Ramos (cell line): ENCODE data around the gene ARSG.
"Not testable (repeated sequence)": the region's sequence is repeated elsewhere in the genome, so short reads cannot be mapped to it uniquely, and the experiment has no call there.

Source experiments
- in situ Hi-C: fragments of 300-500 bp; cut with MboI; formaldehyde crosslinking; loops from one replicate; pipeline ENCODE4 v1.14.3; 2022; ENCODE audit warnings: low sequenced_read_pairs; ENCODE audit not compliant: unreplicated experiment

ARSG gene

DNA sequence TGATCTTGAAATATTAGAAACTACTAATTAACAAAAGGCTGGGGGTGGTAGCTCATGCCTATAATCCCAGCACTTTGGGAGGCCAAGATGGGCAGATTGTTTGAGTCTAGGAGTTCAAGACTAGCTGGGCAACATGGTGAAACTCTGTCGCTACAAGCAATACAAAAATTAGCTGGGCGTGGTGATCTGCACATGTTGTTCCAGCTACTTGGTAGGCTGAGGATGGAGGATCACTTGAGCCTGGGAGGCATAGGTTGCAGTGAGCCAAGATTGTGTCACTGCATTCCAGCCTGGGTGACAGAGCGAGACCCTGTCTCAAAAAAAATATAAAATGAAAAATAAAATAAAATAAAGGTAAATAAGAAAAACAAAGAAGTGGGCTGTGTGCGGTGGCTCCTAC, 66.6 kb downstream of the ARSG start:
- in situ Hi-C loops: no loop called here

DNA sequence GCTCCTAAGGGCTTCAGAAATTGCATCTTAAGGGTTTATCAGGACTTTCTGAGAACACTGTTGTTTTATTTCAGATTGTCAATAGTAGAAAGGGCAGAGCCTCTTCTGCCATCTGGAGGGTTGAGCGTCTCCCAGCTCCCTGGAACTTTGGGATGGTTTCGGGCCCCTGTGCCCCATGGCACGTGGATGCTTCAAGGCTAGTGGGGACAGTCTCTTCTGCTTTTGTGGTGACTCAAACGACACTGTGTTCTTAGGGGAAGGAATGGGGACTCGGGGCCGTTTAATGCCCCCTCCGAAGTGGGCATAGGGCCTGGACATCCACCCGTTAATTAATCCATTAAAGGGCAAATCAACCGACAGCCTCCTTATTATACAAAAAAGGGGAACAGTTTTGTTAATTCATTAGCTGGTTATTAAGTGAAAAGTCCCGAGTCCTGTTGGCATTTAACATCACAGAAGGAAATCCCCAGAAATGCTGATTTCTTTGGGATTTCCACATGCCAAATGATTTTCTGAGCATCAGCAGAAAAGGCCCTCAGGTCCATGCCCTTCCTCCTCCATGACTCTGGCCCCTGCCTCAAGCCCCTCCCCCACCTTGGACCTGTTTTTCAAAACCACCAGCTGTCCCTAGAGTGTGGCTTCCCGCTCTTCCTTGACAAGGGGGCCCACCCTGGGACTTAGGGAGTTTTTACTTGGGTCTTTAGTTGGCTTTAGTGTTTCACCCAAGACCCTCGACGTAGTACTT, 68.7 kb downstream of the ARSG start:
- in situ Hi-C loops: no loop called here

DNA sequence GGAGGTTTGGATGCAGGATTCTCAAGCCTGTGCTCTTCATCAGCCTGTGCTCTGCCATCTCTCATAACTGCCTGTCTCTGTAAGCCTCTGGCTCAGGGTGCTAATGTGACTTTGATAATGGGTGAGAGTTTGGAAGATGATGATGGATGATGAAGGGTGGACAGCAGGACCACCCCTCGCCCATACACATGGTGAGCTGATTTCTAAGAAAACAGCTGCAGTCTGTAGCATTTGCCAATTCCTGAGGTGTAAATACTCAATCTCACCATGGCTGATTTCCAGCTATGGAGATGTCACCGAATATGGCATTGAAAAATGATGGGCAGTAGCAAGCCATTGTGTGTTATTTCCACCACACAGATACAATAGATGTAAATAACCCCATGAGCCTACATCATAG, 74.2 kb downstream of the ARSG start:
- in situ Hi-C loops: no loop called here

DNA sequence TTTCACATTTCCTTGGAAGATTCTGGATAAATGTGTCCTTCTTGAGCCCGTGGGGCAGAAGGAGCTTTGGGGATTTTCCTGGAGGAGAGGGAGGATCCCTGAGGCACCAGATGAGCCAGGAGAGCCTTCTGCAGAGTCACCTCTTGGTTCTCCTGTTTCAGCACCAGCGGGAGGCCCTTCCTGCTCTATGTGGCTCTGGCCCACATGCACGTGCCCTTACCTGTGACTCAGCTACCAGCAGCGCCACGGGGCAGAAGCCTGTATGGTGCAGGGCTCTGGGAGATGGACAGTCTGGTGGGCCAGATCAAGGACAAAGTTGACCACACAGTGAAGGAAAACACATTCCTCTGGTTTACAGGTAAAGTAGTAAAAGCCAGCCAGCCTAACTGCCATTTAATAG, 77.1 kb downstream of the ARSG start:
- in situ Hi-C loops: no loop called here

DNA sequence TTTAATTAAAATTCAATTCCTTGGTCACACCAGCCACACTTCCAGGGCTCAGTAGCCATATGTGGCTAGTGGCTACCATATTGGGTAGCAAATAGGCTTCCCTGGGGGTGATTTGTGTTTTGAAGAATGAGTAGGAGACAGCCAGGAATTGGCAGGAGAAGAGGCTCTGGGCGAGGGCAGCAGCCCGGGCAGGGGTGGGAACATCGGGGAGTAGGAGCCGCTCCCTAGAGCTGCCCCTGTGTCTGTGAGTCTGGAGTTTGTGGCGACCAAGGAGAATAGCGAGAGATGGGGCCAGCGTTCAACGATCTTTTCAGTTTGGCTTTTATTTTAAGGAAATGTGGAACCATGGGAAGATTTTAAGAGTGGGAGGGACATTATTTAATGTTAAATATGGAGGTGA, 84.3 kb downstream of the ARSG start:
- in situ Hi-C loops: no loop called here

DNA sequence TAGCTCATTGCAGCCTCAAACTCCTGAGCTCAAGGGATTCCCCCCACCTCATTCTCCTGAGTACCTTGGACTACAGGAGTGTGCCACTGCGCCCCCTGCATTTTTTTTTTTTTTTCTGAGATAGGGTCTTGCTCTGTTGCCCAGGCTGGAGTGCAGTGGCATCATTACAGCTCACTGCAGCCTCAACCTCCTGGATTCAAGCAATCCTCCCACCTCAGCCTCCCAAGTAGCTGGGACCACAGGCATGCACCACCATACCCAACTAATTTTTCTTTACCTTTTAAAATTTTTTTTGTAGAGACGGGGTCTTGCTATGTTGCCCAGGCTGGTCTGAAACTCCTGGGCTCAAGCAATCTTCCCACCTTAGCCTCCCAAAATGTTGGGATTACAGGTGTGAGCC, 84.9 kb downstream of the ARSG start:
- in situ Hi-C loops: not testable (repeated sequence)

DNA sequence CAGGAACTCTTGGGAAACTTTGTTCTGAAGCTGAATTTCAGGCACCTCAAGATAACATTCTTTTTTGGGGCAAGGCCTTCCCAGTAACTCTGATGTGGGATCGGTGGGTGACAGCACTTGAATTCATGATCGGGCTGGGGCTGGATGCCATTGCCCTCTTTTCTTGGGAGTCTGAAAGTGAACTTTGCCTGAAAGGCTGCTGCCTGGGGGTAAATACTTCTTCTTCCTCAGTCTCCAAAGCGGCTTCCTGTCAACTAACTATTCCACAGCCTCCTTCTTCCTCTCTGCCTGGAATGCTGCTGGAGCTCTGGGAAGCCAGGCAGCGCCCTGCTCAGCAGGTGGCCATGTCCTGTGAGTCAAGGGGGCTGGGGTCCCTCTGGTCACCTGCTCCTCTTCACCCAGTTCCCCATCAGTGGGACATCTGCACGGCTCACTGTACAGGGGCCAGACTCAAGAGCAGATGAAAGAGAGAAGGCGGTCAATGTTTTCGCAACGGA, 86.5 kb downstream of the ARSG start:
- in situ Hi-C loops: no loop called here

DNA sequence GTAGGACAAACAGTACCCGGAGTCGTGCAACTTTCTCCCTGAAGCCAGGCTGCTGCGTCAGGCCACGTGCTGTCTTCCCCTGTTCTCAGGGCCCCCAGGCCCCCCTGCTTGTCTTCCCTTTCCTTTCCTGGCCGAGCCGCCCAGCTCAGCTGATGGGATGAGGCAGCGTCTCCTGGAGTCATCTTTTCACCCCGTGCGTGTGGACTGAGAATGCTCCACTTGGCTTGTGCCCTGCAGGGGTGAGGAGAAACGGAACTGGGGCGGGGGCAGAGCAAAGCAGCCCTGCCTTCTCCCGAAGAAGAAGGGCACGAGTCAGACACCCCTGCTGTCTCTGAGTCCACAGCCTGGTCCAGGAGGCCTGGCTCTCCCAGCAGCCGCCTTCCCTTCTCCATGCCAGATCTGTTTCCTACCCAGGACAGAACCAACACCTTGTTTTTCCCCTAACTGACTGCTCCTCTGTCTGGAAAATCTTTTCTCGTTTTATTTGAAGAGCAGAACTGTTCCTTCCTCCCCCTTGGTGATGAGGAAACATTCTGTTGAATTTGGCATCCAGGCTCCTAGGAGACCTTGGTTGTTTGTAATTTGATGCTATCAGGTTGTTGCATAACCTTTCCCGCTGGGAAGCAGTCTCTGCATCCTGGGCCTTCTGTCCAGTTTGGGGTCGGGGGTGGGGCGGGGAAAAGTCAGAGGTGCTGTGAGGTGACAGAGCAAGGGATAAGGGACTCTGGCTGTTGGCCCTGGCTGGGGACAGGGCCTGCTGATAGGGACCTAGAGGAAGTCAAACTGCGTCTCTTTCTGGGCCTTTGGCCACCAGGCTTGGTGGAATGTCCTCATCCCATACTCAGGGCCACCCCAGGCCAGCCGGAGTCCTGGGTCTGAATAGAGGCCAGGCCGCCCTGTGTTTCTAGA, 87.2 kb downstream of the ARSG start:
- in situ Hi-C loops: no loop called here

DNA sequence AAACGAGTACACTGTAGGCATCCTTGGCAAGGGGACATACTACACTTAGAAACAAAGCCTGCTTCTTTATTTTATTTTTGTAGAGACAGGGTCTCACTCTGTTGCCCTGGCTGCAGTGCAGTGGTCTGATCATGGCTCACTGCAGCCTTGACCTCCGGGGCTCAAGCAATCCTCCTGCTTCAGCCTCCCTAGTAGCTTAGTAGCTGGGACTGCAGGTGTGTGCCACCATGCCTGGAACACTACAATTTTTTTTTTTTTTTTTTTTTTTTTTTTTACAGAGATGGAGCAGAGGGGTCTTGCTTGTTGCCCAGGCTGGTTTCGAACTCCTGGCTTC, 87.8 kb downstream of the ARSG start:
- in situ Hi-C loops: no loop called here

DNA sequence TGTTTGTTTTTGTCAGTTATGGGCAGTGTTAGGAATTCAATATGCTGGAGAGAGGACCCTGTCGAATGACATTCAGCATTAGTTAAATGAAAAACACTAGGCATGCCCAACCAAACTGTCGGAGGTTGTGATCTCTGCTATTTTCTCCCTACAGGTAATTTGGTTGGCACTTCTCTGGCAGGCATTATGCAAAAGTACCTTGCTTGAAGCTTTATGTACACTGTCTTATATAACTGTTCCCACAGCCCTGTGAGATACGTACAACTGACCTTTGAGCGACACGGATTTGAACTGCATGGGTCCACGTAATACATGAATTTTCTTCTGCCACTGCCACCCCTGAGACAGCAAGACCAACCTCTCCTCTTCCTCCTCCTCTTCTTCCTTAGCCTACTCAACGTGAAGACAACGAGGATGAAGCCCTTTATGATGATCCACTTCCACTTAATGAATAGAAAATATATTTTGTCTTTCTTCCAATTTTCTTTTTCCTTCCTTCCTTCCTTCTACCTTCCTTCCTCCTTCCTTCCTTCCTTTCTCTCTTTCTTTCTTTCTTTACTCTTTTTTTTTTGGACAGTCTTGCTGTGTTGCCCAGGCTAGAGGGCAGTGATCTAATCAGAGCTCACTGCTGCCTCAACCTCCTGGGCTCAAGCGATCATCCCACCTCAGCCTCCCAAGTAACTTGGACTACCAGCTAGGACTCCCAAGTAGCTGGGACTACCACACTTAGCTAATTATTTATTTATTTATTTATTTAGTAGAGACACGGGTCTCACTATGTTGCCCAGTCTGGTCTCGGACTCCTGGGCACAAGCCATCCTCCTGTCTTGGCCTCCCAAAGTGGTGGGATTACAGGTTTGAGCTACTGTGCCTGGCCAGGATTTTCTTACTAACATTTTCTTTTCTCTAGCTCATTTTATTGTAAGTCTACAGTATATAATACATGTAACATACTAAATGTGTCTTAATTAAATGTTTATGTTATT, 88.7 kb downstream of the ARSG start:
- in situ Hi-C loops: no loop called here

DNA sequence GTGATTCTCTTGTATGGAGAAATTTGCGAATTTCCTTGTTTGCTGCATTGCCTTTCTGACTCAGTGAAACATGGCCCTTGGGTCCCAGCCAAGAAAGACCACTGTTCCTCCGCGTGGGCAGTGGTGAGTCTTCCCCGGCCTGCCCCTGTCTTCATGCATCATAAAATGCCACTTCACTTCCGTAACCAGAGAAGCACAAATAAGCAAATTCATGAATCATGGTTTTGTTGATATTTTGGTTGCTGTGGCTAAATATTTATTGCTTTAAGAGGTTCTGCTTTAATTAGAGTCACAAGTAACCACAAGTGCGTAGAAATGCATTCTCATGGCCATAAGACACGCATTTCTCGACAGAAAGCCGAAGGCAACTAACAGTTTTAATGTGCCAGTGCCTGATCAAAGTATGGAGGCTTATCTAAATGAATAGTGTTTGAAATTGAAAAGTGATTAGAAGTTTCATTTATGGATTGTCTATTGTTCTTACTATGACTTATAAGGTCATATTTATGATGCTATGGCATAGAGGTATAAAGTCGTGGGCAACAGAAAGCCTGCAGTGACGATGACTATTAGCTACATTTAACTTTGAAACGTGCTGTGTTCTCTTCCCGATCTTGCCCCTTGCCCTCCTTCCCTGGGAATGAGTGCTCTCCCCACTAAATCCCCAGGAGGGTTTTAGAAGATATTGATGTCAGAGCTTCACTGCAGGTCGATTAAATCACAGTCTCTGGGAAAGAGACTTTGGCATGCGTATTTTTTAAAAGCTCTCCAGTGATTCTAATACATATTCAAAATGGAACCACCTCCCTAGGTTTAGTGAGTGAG, 90.0 kb downstream of the ARSG start:
- in situ Hi-C loops: no loop called here

DNA sequence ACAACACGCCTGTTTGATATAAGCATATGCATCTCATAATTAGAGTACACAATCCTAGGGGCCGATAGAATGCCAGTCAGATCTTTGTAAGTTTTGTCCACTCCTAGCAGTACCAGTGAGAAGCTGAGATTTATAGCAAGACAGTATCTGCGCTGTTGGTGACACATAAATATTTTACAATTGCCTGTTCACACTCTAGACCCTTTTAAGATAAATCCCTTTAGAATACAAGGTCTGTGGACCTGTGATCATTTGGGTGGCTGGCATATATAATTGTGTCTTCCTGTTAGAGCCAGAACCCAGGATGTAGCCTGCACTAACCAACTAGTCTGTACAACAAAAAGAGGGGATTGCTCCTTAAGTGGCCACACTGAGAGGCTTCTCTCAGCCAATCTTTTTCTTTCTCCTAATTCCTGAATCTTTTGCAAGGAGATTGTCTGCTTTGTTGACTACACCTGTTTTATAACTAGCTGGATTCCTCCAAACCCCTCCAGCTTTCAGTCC, 91.3 kb downstream of the ARSG start:
- in situ Hi-C loops: no loop called here

DNA sequence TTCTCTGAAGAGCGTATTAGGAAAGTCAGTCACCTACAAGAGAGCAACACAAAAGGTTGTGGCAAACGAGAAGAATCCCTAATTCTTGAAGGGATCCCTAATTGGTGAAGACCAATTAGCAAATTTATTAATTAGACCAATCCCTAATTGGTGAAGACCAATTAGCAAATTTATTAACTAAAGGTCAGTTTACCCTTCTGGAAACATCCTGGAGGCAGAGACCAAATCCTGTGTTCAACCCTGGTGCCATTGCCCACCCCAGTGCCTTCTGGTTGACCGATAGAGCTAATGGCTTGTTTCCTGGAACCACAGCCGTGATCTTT, 91.8 kb downstream of the ARSG start:
- in situ Hi-C loops: no loop called here

DNA sequence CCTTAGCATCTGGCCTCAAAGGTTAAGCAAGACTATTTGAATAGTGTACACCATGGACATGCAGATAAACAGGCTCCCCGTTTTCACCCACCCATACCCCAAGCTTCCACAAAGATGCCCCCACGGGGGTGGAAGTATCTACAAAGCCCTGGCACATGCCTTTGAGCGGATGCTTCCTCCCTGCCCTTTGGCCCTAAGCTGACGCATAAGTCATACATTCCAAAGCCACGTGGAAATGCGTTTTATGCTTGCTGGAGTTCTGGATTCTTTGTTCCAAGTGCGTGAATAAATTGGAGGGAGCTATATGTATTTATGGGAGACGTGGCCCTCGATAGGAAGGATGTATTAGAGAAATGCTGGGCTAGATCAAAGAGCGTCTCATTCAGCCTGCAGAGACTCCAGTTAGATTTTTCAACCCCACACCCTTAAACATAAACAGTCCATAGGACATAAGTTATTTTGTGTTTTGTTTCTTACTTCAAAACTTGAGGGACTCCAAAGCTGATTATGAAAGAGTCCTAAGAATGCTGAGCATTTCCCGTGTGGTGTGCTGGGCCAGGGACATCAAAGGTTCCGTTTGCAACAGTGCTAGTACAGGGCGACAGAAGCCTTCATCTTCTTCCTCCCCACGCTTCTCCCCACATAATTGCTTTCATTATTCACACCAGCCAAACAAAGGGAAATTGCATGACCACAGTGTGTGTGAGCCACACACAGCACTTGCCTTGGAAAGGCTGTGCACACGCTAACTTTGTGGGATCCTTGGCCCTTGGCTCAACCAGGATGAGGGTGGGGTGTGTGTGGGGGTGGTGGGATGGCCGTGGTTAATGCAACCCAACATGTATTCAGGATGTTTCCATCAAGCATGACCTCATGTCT, 92.4 kb downstream of the ARSG start:
- in situ Hi-C loops: no loop called here

DNA sequence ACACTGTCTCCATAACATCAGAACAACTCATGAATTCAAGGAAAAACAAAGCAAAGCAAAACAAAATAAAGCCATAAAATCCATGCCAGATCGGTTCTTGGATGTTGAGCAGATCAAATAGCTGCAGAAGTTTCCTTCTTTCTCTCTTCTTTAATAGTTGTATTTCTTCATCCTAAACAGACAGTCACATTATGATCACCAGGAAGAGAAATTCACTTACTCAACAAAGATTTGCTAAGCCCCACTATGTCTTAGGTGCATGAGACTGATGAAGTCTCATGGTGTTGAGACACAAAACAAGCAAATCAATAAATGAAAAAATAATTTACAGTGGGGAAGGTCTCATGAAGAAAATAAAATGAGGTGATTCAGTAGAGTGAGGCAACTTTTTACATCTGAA, 93.2 kb downstream of the ARSG start:
- in situ Hi-C loops: no loop called here

DNA sequence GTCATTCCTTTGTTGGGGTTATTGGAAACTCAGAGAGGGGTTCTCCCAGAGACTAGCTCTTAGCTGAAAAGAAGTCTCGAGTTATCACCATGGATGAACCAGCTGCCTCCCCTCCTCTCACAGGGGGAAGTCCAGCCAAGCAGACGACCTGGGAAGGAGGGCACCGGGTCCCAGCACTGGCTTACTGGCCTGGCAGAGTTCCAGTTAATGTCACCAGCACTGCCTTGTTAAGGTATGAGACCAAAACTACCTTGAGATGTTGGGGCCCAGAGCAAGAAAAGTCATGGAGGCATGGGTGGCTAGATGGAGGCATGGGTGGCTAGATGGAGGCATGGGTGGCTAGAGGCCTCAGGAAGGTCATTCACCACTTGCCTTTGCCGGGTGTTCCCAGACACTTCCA, 93.6 kb downstream of the ARSG start:
- in situ Hi-C loops: no loop called here

DNA sequence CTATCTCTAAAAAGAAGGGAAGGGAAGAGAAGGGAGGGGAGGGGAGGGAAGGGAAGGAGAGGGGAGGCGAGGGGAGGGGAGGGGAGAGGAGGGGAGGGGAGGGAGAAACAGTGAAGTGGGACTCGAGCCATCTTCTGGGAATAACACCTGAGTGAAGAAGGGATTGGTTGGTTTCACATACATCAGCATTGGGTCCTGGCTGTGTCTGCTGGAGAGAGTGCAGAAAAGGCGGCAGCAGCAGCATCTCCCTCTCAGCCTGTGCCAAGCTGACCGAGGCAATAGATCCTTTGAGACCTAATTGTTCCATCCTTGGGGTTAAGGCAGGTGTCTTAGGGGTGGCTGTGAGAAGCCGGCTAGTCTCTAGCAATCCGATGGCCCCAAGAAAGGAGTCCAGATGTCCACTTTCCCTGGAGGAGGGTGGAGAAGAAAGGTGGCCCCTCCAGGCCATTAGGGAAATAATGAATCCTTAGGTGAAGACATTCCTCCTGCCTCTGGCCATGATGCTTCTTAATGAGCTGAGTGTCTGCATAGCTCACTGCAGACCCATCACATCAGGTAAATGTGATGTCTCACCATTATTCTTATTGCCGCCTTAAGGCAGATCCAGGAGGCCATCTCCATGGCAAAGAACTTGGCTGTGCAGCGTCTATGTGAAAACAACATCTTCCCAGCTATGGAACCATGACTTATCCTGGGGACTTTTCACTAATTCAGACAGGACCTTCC, 94.4 kb downstream of the ARSG start:
- in situ Hi-C loops: no loop called here
